NOMO-1 treated with dmso at 0.1 percent for 144 hours (cell line): Measurements from ENCODE around the gene CCNL2.
A peak's percentile ranks its signal among the peaks of the same experiment; 100 is the strongest.
"Not testable (repeated sequence)": the region's sequence is repeated elsewhere in the genome, so short reads cannot be mapped to it uniquely, and the experiment has no call there.

Experiments used
- DNase-seq: peaks from one replicate; lab custom pipeline; 2025; ENCODE audit not compliant: unreplicated experiment; lab: John Stamatoyannopoulos, UW

Gene CCNL2

GRCh38 chr1:1399187-1399871, at the start of gene CCNL2:
TSS of gene CCNL2 (minus strand) at chr1:1399335. CDS start at chr1:1399306, 29 bp downstream.
- peak; percentile 96 for DNase-seq

GRCh38 chr1:1446631-1447030, 47.5 kb upstream of the CCNL2 start:
- DNase-seq: not testable (repeated sequence)

GRCh38 chr1:1442069-1442770, 43.1 kb upstream of the CCNL2 start:
- DNase-seq: no peak

GRCh38 chr1:1441002-1441888, 42.1 kb upstream of the CCNL2 start:
- no peak for DNase-seq

GRCh38 chr1:1440262-1441001, 41.3 kb upstream of the CCNL2 start:
- DNase-seq: no peak

GRCh38 chr1:1439546-1440261, 40.6 kb upstream of the CCNL2 start:
- no peak for DNase-seq

GRCh38 chr1:1438531-1439381, 39.6 kb upstream of the CCNL2 start:
- no peak for DNase-seq

GRCh38 chr1:1437904-1438376, 38.8 kb upstream of the CCNL2 start:
- no peak for DNase-seq

GRCh38 chr1:1437033-1437903, 38.1 kb upstream of the CCNL2 start:
- no peak for DNase-seq

GRCh38 chr1:1436630-1437032, 37.5 kb upstream of the CCNL2 start:
- no peak for DNase-seq

GRCh38 chr1:1435911-1436629, 36.9 kb upstream of the CCNL2 start:
- DNase-seq: no peak

GRCh38 chr1:1435106-1435903, 36.2 kb upstream of the CCNL2 start, which contains the start of gene VWA1:
TSS of gene VWA1 (plus strand) at chr1:1435690. CDS start at chr1:1435749, 59 bp downstream.
- peak; percentile 15 for DNase-seq

- no peak for DNase-seq
Measured at GRCh38 chr1:1434824-1435105, 35.6 kb upstream of the CCNL2 start.

GRCh38 chr1:1434131-1434823, 35.1 kb upstream of the CCNL2 start:
- DNase-seq: no peak

GRCh38 chr1:1433804-1434130, 34.6 kb upstream of the CCNL2 start:
- no peak for DNase-seq

- no peak for DNase-seq
Measured at GRCh38 chr1:1432951-1433803, 34.0 kb upstream of the CCNL2 start.
